CD14-positive monocyte (primary cell): ENCODE data around the gene RPTOR. TPM values are rescaled to one million over a fixed set of nuclear protein-coding genes. Genes with fewer than 3 reads are reported as not detected.

Experiments used
- DNase-seq, 3 donors: peaks; one replicate each; pipeline ENCODE4 v3.0.0-alpha.2; 2011 to 2022
- H2AFZ ChIP-seq: 2 replicates; pipeline ENCODE4 v1.6.0; 2012; ENCODE audit warnings: mild to moderate bottlenecking, low read depth, low read length, inconsistent platforms; ENCODE audit not compliant: insufficient read depth, poor library complexity, severe bottlenecking
- H3K27ac ChIP-seq, 2 donors: 1 replicate in 1 of 2; 2 replicates in 1 of 2; pipeline ENCODE4 v1.5.1; 2012 to 2013; ENCODE audit warnings: low read length in 2 of 2, control low read depth in 1 of 2, inconsistent platforms in 1 of 2, low read depth in 1 of 2, mild to moderate bottlenecking in 1 of 2
- H3K27me3 ChIP-seq, 2 donors: one replicate each; pipeline versions ENCODE4 v1.6.0 to v1.6.1; 2011 to 2013; ENCODE audit warnings: low read length in 2 of 2; ENCODE audit not compliant: control insufficient read depth in 2 of 2, insufficient read depth in 2 of 2
- H3K36me3 ChIP-seq, 2 donors: replicated peaks in 1 of 2; 1 replicate in 1 of 2; 2 replicates in 1 of 2; pipeline versions ENCODE4 v1.5.1 to v1.6.1; 2012 to 2013; ENCODE audit warnings: low read length in 2 of 2, control low read depth in 1 of 2, inconsistent platforms in 1 of 2, mild to moderate bottlenecking in 1 of 2; ENCODE audit not compliant: insufficient read depth in 2 of 2, control insufficient read depth in 1 of 2
- H3K4me1 ChIP-seq, 2 donors: 1 replicate in 1 of 2; 2 replicates in 1 of 2; pipeline versions ENCODE4 v1.5.1 to v1.6.1; 2012 to 2013; ENCODE audit warnings: low read length in 2 of 2, control low read depth in 1 of 2, inconsistent platforms in 1 of 2, mild to moderate bottlenecking in 1 of 2, moderate library complexity in 1 of 2; ENCODE audit not compliant: insufficient read depth in 2 of 2, control insufficient read depth in 1 of 2
- H3K4me2 ChIP-seq: replicated peaks from 2 replicates; pipeline ENCODE3; 2012; ENCODE audit warnings: low read length, moderate library complexity, mild to moderate bottlenecking; ENCODE audit not compliant: poor library complexity, severe bottlenecking; ENCODE audit errors: extremely low read depth
- H3K4me3 ChIP-seq, 3 experiments: fragments of 200-600 bp in 1 of 3; sonication (generic) in 1 of 3; replicated peaks in 1 of 3; 1 replicate in 2 of 3; 2 replicates in 1 of 3; pipeline ENCODE4 v1.5.1; 2011 to 2013; ENCODE audit warnings: low read length in 3 of 3, mild to moderate bottlenecking in 3 of 3, control low read depth in 2 of 3, low read depth in 2 of 3, inconsistent platforms in 1 of 3, moderate library complexity in 1 of 3
- H3K79me2 ChIP-seq: 2 replicates; pipeline ENCODE4 v1.6.0; 2012; ENCODE audit warnings: mild to moderate bottlenecking, control low read depth, inconsistent platforms, low read length, moderate library complexity; ENCODE audit not compliant: insufficient read depth
- H3K9ac ChIP-seq: 2 replicates; pipeline ENCODE4 v1.6.0; 2017; ENCODE audit warnings: low read length, mild to moderate bottlenecking; ENCODE audit not compliant: insufficient read depth, poor library complexity, severe bottlenecking
- H3K9me3 ChIP-seq, 2 donors: replicated peaks in 1 of 2; 1 replicate in 1 of 2; 2 replicates in 1 of 2; pipeline versions ENCODE4 v1.5.1 to v1.6.1; 2012 to 2013; ENCODE audit warnings: low read length in 2 of 2, control low read depth in 1 of 2; ENCODE audit not compliant: control insufficient read depth in 1 of 2, insufficient read depth in 1 of 2
- H4K20me1 ChIP-seq: 2 replicates; pipeline ENCODE4 v1.6.0; 2012; ENCODE audit warnings: mild to moderate bottlenecking, low read length, control low read depth, moderate library complexity; ENCODE audit not compliant: insufficient read depth
- H3K27ac Mint-ChIP-seq, 7 donors: one replicate each; pipeline ENCODE4 v1.8.0; 2020; ENCODE audit warnings: mild to moderate bottlenecking in 7 of 7, mixed read lengths in 7 of 7, moderate library complexity in 6 of 7, inconsistent platforms in 2 of 7
- H3K27me3 Mint-ChIP-seq, 3 donors: one replicate each; pipeline ENCODE4 v1.8.0; 2021 to 2022; ENCODE audit warnings: low read depth in 3 of 3, mild to moderate bottlenecking in 3 of 3, mixed read lengths in 3 of 3, moderate library complexity in 3 of 3, inconsistent platforms in 1 of 3
- H3K36me3 Mint-ChIP-seq, 2 donors: one replicate each; pipeline ENCODE4 v1.8.0; 2020; ENCODE audit warnings: mixed read lengths in 2 of 2, inconsistent platforms in 1 of 2, mild to moderate bottlenecking in 1 of 2
- H3K4me1 Mint-ChIP-seq: one replicate; pipeline ENCODE4 v1.8.0; 2020; ENCODE audit warnings: mild to moderate bottlenecking, mixed read lengths
- H3K4me3 Mint-ChIP-seq, 2 donors: one replicate each; pipeline ENCODE4 v1.8.0; 2020; ENCODE audit warnings: mild to moderate bottlenecking in 2 of 2, mixed read lengths in 2 of 2, moderate library complexity in 1 of 2
- H3K9me3 Mint-ChIP-seq, 7 donors: one replicate each; pipeline ENCODE4 v1.8.0; 2020 to 2022; ENCODE audit warnings: mixed read lengths in 7 of 7, mild to moderate bottlenecking in 6 of 7, moderate library complexity in 6 of 7, inconsistent platforms in 2 of 7
- CTCF ChIP-seq: fragments of 200-600 bp; IDR thresholded peaks from one replicate; pipeline ENCODE4 v1.8.0; 2022; ENCODE audit warnings: antibody characterized with exemption, mild to moderate bottlenecking
- WGBS: methylation state at CpG from one replicate; pipeline ENCODE4 v1.1.5; 2013; ENCODE audit warnings: missing lambda C conversion rate; ENCODE audit not compliant: insufficient coverage; 5-methylcytosine and 5-hydroxymethylcytosine counted together
- intact Hi-C, 2 donors: fragments of 100-400 bp; cut with micrococcal nuclease; formaldehyde crosslinking; loops; one replicate each; pipeline versions ENCODE4 v1.15.0 to v1.15.1; 2023
- polyA plus RNA-seq, 3 donors: library from polyadenylated mRNA; depleted of rRNA in 1 of 3; unstranded in 2 of 3; stranded (reverse) in 1 of 3; fragments of 300-500 nt in 2 of 3; fragments of >200 nt in 1 of 3; fragmentation: Illumina TruSeq in 2 of 3; gene quantifications; 1 replicate in 2 of 3; 2 replicates in 1 of 3; pipeline ENCODE4 v1.2.3, GENCODE V29; 2012 to 2021

Gene RPTOR
- polyA plus RNA-seq, 3 donors: 1.1 to 8.7 (median 2.6) TPM

GRCh38 chr17:80751070-80751945, 206.7 kb downstream of the RPTOR start:
- Histone ChIP-seq H3K27me3 (no peaks in the 10 kb centered on the region), H3K4me2 (no peak overlapping the region), H3K27ac (no peak overlapping the region), H3K79me2 (no peaks in the 10 kb centered on the region), H3K36me3 (peaks cover 14 to 27% of the 10 kb centered on the region in 2 donors), H2AFZ (no peak overlapping the region), H3K4me3 (no peak overlapping the region), H4K20me1 (no peaks in the 10 kb centered on the region), H3K9ac (no peak overlapping the region), H3K9me3 (no peaks in the 10 kb centered on the region), H3K4me1 (peaks cover 10 to 12% of the 10 kb centered on the region in 2 donors)
- 90% methylated on average over 25 of the region's 30 CpGs for WGBS
- TF ChIP-seq CTCF: no peak
- peaks cover 34 to 40% of the 10 kb centered on the region in 2 donors for H3K36me3 Mint-ChIP-seq
- H3K27me3 Mint-ChIP-seq: peaks cover 0 to 2% (median 0%) of the 10 kb centered on the region in 3 donors
- no peak overlapping the region for H3K27ac Mint-ChIP-seq
- no peak overlapping the region for H3K4me3 Mint-ChIP-seq
- DNase-seq: no peak
- H3K4me1 Mint-ChIP-seq: peaks cover 10% of the 10 kb centered on the region
- H3K9me3 Mint-ChIP-seq: peaks cover 0 to 4% (median 0%) of the 10 kb centered on the region in 7 donors
- intact Hi-C loops: no loop called here

DNA sequence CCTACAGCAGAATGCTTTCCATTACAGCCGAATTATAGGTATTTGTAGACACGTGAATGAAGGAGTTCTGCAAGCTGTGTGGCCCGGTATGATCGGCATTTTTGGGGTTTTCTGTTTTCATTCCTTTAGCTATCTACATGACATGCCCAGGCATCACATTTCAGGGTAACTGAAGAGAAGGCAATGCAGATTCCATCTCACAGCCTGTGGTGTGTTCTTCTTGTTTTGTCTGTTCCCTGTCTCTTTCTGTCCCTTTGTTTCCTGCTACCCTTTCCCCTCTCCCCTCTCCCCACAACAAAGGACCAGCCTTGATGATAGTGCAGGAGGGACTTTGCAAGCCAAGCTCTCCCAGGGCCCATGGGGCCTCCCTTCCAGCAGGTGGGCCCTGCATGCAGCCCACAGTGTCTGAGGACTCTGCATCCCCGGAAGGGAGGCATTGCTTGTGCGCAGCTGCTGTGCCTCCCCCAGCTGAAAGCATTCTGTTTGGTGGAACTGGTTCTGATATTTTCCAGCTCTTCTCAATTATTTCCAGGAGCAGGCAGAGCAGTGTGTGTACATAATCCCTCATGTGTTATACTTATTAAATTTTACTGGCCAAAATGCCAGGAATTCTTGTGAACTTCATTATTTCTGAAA, 207.4 kb downstream of the RPTOR start:
- Histone ChIP-seq H3K4me3 (no peak overlapping the region), H3K79me2 (no peaks in the 10 kb centered on the region), H3K9ac (no peak overlapping the region), H3K27ac (no peak overlapping the region), H2AFZ (no peak overlapping the region), H3K4me2 (no peak overlapping the region), H3K36me3 (peaks cover 14 to 34% of the 10 kb centered on the region in 2 donors), H3K27me3 (no peaks in the 10 kb centered on the region), H3K4me1 (peaks cover 10 to 12% of the 10 kb centered on the region in 2 donors), H3K9me3 (no peaks in the 10 kb centered on the region), H4K20me1 (no peaks in the 10 kb centered on the region)
- no peak for TF ChIP-seq CTCF
- Mint-ChIP-seq H3K27me3 (peaks cover 0 to 3% (median 0%) of the 10 kb centered on the region in 3 donors), H3K4me3 (no peak overlapping the region), H3K9me3 (peaks cover 0 to 4% (median 0%) of the 10 kb centered on the region in 7 donors), H3K4me1 (peaks cover 10% of the 10 kb centered on the region), H3K36me3 (peaks cover 39 to 42% of the 10 kb centered on the region in 2 donors), H3K27ac (no peak overlapping the region)
- intact Hi-C loops: no loop called here
- WGBS: no CpG with 5 or more reads among the region's 6 CpGs
- no peak for DNase-seq
